ENCODE measurements around the gene SAPCD2. TPM values are rescaled to one million over a fixed set of nuclear protein-coding genes. Genes with fewer than 3 reads are reported as not detected.

The SAPCD2 gene
- total RNA-seq, 2 experiments from 2014 or later, result 56.8 to 57.0 TPM

GRCh38 chr9:137050570-137050969, 19.8 kb downstream of the SAPCD2 start:
- CTCF ChIA-PET, result interaction anchor here (0.6 to 4.8 kb wide), 2 partner anchors 16 to 17 kb away, joined by 3 to 78 read pairs; partner anchors contain the start of gene SAPCD2
- Mint-ChIP-seq H3K4me1 (ENCODE audit: low read depth) (no peaks in the 10 kb centered on the region), H3K4me3 (no peak overlapping the region), H3K27ac (no peak overlapping the region), H3K27me3 (ENCODE audit: low read depth) (peaks cover 34% of the 10 kb centered on the region), H3K9me3 (ENCODE audit: insufficient read depth) (no peaks in the 10 kb centered on the region), H3K36me3 (ENCODE audit: low read depth) (no peaks in the 10 kb centered on the region)
- ATAC-seq, result no peak
- DNase-seq, result no peak
- POLR2A ChIA-PET, result no interaction called here

- ATAC-seq (peak; percentile 35), DNase-seq (peak; percentile 74)
- Mint-ChIP-seq H3K27me3 (ENCODE audit: low read depth) (peaks cover 39% of the 10 kb centered on the region), H3K27ac (no peak overlapping the region), H3K4me1 (ENCODE audit: low read depth) (peaks cover 4% of the 10 kb centered on the region), H3K9me3 (ENCODE audit: insufficient read depth) (no peaks in the 10 kb centered on the region), H3K36me3 (ENCODE audit: low read depth) (no peaks in the 10 kb centered on the region), H3K4me3 (no peak overlapping the region)
- POLR2A ChIA-PET, result no interaction called here
- CTCF ChIA-PET, result interaction anchor here (0.6 to 4.8 kb wide), 5 partner anchors 11 to 18 kb away, joined by 3 to 78 read pairs (median 3); partner anchors contain the start of gene SAPCD2
Observed at GRCh38 chr9:137049544-137050449, 20.6 kb downstream of the SAPCD2 start.

- DNase-seq, result no peak
- no peaks in the 10 kb centered on the region for H3K9me3 Mint-ChIP-seq (ENCODE audit: insufficient read depth)
- CTCF ChIA-PET, result interaction anchor here (0.8 to 4.8 kb wide), 6 partner anchors 10 to 20 kb away, joined by 3 to 78 read pairs (median 5); partner anchors contain the start of gene SAPCD2
- no peak overlapping the region for H3K27ac Mint-ChIP-seq
- POLR2A ChIA-PET, result no interaction called here
- peaks cover 12% of the 10 kb centered on the region for H3K4me1 Mint-ChIP-seq (ENCODE audit: low read depth)
- H3K36me3 Mint-ChIP-seq (ENCODE audit: low read depth), result no peaks in the 10 kb centered on the region
- no peak for ATAC-seq
- no peak overlapping the region for H3K4me3 Mint-ChIP-seq
- H3K27me3 Mint-ChIP-seq (ENCODE audit: low read depth), result peaks cover 38% of the 10 kb centered on the region
Observed at GRCh38 chr9:137048655-137049543, 21.5 kb downstream of the SAPCD2 start.

- DNase-seq (peak; percentile 89), ATAC-seq (peak; percentile 82)
- peaks cover 28% of the 10 kb centered on the region for H3K27me3 Mint-ChIP-seq (ENCODE audit: low read depth)
- H3K27ac Mint-ChIP-seq, result no peak within 1 kb of the TSS
- POLR2A ChIA-PET, result interaction anchor here (0.7 to 1.5 kb wide), 2 partner anchors 25 to 40 kb away, joined by 3 read pairs; partner anchors contain the start of gene MAN1B1
- H3K36me3 Mint-ChIP-seq (ENCODE audit: low read depth), result no peaks in the 10 kb centered on the region
- no peaks in the 10 kb centered on the region for H3K9me3 Mint-ChIP-seq (ENCODE audit: insufficient read depth)
- peaks cover 15% of the 10 kb centered on the region for H3K4me1 Mint-ChIP-seq (ENCODE audit: low read depth)
- H3K4me3 Mint-ChIP-seq, result peak within 1 kb of the TSS; percentile 71
- CTCF ChIA-PET, result interaction anchor here (0.7 to 4.8 kb wide), 38 partner anchors 9 to 303 kb away, joined by 3 to 78 read pairs (median 4); partner anchors contain the start of genes AJM1, CLIC3, FBXW5 and FUT7
Observed at GRCh38 chr9:137046088-137046787, 24.1 kb downstream of the SAPCD2 start, which contains the start of gene NPDC1. Gene NPDC1 (minus strand): TSS chr9:137046177. CDS start chr9:137045989, 188 bp downstream.

- H3K27ac Mint-ChIP-seq, result no peak overlapping the region
Observed at GRCh38 chr9:137045294-137046087, 24.9 kb downstream of the SAPCD2 start.

GRCh38 chr9:137044502-137045177, 25.7 kb downstream of the SAPCD2 start:
- H3K27ac Mint-ChIP-seq, result no peak overlapping the region
- H3K36me3 Mint-ChIP-seq (ENCODE audit: low read depth), result no peaks in the 10 kb centered on the region
- ChIA-PET CTCF (interaction anchor here (0.8 to 2.2 kb wide), 6 partner anchors 10 to 27 kb away, joined by 3 to 13 read pairs (median 7); no protein-coding TSS in a partner anchor), POLR2A (interaction anchor here (0.8 to 1.4 kb wide), 2 partner anchors 10 to 26 kb away, joined by 3 to 5 read pairs; partner anchors contain the start of gene SAPCD2)
- DNase-seq, result no peak
- peak overlapping the region; percentile 71 for H3K4me3 Mint-ChIP-seq
- H3K27me3 Mint-ChIP-seq (ENCODE audit: low read depth), result peaks cover 18% of the 10 kb centered on the region
- H3K9me3 Mint-ChIP-seq (ENCODE audit: insufficient read depth), result no peaks in the 10 kb centered on the region
- H3K4me1 Mint-ChIP-seq (ENCODE audit: low read depth), result peaks cover 15% of the 10 kb centered on the region
- no peak for ATAC-seq

More at GRCh38 chr9:137045294-137046087, 24.9 kb downstream of the SAPCD2 start:
- Mint-ChIP-seq H3K27me3 (ENCODE audit: low read depth) (peaks cover 26% of the 10 kb centered on the region), H3K36me3 (ENCODE audit: low read depth) (no peaks in the 10 kb centered on the region), H3K4me3 (peak overlapping the region; percentile 71), H3K9me3 (ENCODE audit: insufficient read depth) (no peaks in the 10 kb centered on the region), H3K4me1 (ENCODE audit: low read depth) (peaks cover 15% of the 10 kb centered on the region)
- ChIA-PET POLR2A (interaction anchor here (0.5 to 1.4 kb wide), 3 partner anchors 11 to 148 kb away, joined by 3 to 5 read pairs (median 4); partner anchors contain the start of gene SAPCD2), CTCF (interaction anchor here (0.6 to 4.8 kb wide), 11 partner anchors 10 to 101 kb away, joined by 3 to 78 read pairs (median 4); partner anchors contain the start of genes FBXW5, MAN1B1 and SAPCD2)
- DNase-seq (no peak), ATAC-seq (peak; percentile 29)

- Mint-ChIP-seq H3K4me1 (ENCODE audit: low read depth) (peaks cover 15% of the 10 kb centered on the region), H3K9me3 (ENCODE audit: insufficient read depth) (no peaks in the 10 kb centered on the region), H3K27ac (no peak overlapping the region), H3K27me3 (ENCODE audit: low read depth) (peaks cover 14% of the 10 kb centered on the region), H3K4me3 (no peak overlapping the region), H3K36me3 (ENCODE audit: low read depth) (no peaks in the 10 kb centered on the region)
- ATAC-seq (no peak), DNase-seq (no peak)
- ChIA-PET CTCF (interaction anchor here (1.5 to 2.2 kb wide), 4 partner anchors 9 to 24 kb away, joined by 4 to 13 read pairs (median 12); no protein-coding TSS in a partner anchor), POLR2A (interaction anchor here (1.4 kb wide), 1 partner anchor 26 kb away, joined by 5 read pairs; the partner anchor contains the start of gene SAPCD2)
Observed at GRCh38 chr9:137044037-137044436, 26.3 kb downstream of the SAPCD2 start.

- ChIA-PET POLR2A (no interaction called here), CTCF (interaction anchor here (0.7 to 2.2 kb wide), 2 partner anchors 13 to 25 kb away, joined by 3 to 10 read pairs; no protein-coding TSS in a partner anchor)
- no peaks in the 10 kb centered on the region for H3K9me3 Mint-ChIP-seq (ENCODE audit: insufficient read depth)
- no peak overlapping the region for H3K27ac Mint-ChIP-seq
- no peak for ATAC-seq
- H3K36me3 Mint-ChIP-seq (ENCODE audit: low read depth), result no peaks in the 10 kb centered on the region
- H3K4me1 Mint-ChIP-seq (ENCODE audit: low read depth), result peaks cover 15% of the 10 kb centered on the region
- DNase-seq, result no peak
- no peak overlapping the region for H3K4me3 Mint-ChIP-seq
- H3K27me3 Mint-ChIP-seq (ENCODE audit: low read depth), result peaks cover 14% of the 10 kb centered on the region
Observed at GRCh38 chr9:137042751-137043727, 27.3 kb downstream of the SAPCD2 start.

- Mint-ChIP-seq H3K36me3 (ENCODE audit: low read depth) (no peaks in the 10 kb centered on the region), H3K27ac (no peak overlapping the region), H3K27me3 (ENCODE audit: low read depth) (peaks cover 7% of the 10 kb centered on the region), H3K9me3 (ENCODE audit: insufficient read depth) (no peaks in the 10 kb centered on the region), H3K4me1 (ENCODE audit: low read depth) (peaks cover 15% of the 10 kb centered on the region), H3K4me3 (no peak overlapping the region)
- no peak for DNase-seq
- ChIA-PET CTCF (no interaction called here), POLR2A (no interaction called here)
- ATAC-seq, result no peak
Observed at GRCh38 chr9:137041124-137041523, 29.2 kb downstream of the SAPCD2 start.
